Measurements from ENCODE around the gene ICAM1. TPM values are rescaled to one million over a fixed set of nuclear protein-coding genes. Genes with fewer than 3 reads are reported as not detected.

The ICAM1 gene
- total and polyA plus RNA-seq, 2 of the 13 experiments (the other 11 are each of a cell fraction or from before 2014, with no cell fraction given) = 37.9 to 98.4 TPM

DNA sequence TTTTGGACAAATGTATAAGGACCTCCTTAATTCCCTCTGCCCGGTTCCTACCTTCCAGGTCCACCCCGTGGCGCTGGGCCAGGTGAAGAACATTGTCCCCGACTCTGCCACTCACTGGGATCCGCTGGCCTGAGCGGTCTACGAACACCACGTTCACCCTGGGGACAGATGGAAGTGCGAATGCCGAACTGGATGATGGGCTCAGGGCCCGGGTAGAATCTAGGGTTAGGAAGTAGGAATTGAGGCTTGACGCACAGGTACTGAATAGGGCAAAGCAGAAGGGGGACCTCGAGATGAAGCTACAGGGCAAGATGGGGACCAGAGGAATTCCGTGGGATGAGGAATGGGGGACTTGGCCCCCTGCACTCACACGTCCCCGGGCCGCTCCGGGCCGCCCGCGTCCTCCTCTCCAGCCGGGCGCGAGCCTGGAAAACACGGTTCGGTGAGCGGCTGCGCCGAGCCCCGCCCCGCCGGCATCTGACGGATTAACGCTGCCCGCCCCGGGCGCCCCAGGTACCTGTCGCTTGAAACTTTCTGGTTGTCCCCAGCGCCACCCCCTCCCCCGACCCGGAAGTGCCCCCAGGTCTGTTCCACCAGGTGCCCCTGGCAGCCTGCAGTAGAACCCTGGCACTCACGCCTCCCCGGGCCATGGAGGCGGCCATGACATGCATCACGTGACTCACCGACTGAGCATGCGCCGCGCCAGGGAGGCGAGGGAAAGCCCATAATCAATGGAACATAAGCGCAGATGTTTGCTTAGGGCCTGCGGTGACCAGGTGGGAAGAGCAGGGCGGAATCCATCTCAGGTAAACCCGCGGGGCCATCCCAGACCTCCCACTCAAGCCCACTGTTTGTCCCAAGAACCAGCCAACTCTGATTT is 44.7 kb downstream of the ICAM1 start, which contains the start of gene FDX2 (continued):
- TF ChIP-seq RBM39 (IDR thresholded peaks at IDR 0.05; ENCODE audit: low read depth, low read length, poor library complexity, severe bottlenecking) (no peak), ZFP1 (CRISPR knock-in tag; IDR thresholded peaks at IDR 0.05) (0 out of 2 replicates have a peak, but pooled peaks have one; percentile 31)

DNA sequence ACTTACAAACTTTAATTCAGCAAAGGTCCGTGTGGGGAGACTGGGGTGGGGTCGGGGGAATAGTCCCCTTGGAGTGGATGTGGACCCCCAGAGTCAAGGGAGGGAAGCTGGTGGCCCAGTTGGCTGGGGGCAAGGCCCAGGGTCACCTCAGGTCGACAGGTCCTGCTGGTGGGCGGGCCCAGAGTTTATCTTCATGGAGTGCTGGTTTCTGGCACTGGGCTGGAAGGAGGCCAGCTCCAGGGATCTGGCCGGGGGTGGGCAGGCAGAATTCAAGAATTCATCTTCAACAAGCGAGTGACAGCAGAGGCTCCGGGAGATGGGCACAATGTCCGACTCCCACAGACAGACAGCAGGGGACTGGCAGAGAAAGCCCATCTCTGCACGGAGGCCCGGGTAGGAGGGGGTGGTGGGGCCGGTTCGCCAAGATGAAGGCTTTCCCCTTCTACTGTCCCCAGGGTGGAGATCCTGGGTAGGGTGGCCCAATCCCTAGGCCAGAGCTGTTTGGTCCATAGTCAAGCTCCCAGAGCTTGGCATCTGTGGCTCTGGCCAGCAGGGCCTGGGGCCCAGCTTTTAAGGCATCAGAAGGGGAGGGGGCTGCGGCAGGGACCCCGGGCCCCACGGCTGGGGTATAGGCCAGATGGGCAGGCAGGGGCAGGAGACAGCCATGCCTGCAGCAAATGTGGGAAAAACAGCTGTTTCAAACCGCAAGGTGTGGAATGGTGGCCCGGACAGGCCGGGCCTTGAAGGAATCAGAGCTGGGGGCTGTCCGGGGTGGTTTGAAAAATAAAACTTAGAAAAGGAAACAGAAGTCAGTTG is 45.5 kb downstream of the ICAM1 start:
- Histone ChIP-seq H3K4me3 (replicated peaks in 1 of 3; ENCODE audit: insufficient read depth in 1 of 3, low read depth in 2 of 3, low read length in 3 of 3) (no peak overlapping the region; a peak in 1 of 6 replicates), H3K9ac (ENCODE audit: insufficient read depth, low read depth, low read length) (no peak overlapping the region)
- POLR2A ChIA-PET = interaction anchor here (1.3 to 5.1 kb wide), 4 partner anchors 16 to 64 kb away, joined by 3 to 24 read pairs (median 4); partner anchors contain the start of genes ICAM4, RAVER1 and TYK2
- peak; percentile 3; the same call in 1 of the 2 replicates for TF ChIP-seq HIVEP1 (CRISPR knock-in tag; IDR thresholded peaks at IDR 0.05)
- TF ChIP-seq, protein P1, sequence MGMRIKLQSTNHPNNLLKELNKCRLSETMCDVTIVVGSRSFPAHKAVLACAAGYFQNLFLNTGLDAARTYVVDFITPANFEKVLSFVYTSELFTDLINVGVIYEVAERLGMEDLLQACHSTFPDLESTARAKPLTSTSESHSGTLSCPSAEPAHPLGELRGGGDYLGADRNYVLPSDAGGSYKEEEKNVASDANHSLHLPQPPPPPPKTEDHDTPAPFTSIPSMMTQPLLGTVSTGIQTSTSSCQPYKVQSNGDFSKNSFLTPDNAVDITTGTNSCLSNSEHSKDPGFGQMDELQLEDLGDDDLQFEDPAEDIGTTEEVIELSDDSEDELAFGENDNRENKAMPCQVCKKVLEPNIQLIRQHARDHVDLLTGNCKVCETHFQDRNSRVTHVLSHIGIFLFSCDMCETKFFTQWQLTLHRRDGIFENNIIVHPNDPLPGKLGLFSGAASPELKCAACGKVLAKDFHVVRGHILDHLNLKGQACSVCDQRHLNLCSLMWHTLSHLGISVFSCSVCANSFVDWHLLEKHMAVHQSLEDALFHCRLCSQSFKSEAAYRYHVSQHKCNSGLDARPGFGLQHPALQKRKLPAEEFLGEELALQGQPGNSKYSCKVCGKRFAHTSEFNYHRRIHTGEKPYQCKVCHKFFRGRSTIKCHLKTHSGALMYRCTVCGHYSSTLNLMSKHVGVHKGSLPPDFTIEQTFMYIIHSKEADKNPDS (CRISPR knock-in tag; IDR thresholded peaks at IDR 0.05) = no peak
- TF ChIP-seq FOSL2 (CRISPR knock-in tag; IDR thresholded peaks at IDR 0.05) = no peak
- TF ChIP-seq, protein P2, sequence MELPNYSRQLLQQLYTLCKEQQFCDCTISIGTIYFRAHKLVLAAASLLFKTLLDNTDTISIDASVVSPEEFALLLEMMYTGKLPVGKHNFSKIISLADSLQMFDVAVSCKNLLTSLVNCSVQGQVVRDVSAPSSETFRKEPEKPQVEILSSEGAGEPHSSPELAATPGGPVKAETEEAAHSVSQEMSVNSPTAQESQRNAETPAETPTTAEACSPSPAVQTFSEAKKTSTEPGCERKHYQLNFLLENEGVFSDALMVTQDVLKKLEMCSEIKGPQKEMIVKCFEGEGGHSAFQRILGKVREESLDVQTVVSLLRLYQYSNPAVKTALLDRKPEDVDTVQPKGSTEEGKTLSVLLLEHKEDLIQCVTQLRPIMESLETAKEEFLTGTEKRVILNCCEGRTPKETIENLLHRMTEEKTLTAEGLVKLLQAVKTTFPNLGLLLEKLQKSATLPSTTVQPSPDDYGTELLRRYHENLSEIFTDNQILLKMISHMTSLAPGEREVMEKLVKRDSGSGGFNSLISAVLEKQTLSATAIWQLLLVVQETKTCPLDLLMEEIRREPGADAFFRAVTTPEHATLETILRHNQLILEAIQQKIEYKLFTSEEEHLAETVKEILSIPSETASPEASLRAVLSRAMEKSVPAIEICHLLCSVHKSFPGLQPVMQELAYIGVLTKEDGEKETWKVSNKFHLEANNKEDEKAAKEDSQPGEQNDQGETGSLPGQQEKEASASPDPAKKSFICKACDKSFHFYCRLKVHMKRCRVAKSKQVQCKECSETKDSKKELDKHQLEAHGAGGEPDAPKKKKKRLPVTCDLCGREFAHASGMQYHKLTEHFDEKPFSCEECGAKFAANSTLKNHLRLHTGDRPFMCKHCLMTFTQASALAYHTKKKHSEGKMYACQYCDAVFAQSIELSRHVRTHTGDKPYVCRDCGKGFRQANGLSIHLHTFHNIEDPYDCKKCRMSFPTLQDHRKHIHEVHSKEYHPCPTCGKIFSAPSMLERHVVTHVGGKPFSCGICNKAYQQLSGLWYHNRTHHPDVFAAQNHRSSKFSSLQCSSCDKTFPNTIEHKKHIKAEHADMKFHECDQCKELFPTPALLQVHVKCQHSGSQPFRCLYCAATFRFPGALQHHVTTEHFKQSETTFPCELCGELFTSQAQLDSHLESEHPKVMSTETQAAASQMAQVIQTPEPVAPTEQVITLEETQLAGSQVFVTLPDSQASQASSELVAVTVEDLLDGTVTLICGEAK (IDR thresholded peaks at IDR 0.05) = no peak
- TF ChIP-seq, protein P2 (CRISPR knock-in tag; IDR thresholded peaks at IDR 0.05) = no peak
- TF ChIP-seq PHF20 (CRISPR knock-in tag; IDR thresholded peaks at IDR 0.05) = no peak

More for the DNA sequence above, 45.5 kb downstream of the ICAM1 start:
- H3K4me2 ChIP-seq (ENCODE audit: low read depth, low read length) = peak overlapping the region; percentile 88; the same call in 1 of the 2 replicates
- CTCF ChIA-PET (ENCODE audit: low intra/inter-chr PET ratio, low total read pairs) = no interaction called here
- FAIRE-seq (no peak), DNase-seq (ENCODE audit: low spot score) (no peak), ATAC-seq (peak; percentile 15)
- no peaks in the 10 kb centered on the region for H3K9me3 ChIP-seq (ENCODE audit: low read length)
- H3K4me1 ChIP-seq (ENCODE audit: insufficient read depth, low read length) = peaks cover 17% of the 10 kb centered on the region
- H4K20me1 ChIP-seq (ENCODE audit: insufficient read depth, low read length) = no peaks in the 10 kb centered on the region; the same call in 1 of the 2 replicates
- intact Hi-C loops (cut with micrococcal nuclease; ENCODE audit: unreplicated experiment) = no loop called here
- no peak overlapping the region for H2AFZ ChIP-seq (ENCODE audit: low read length)
- WGBS (ENCODE audit: low lambda C conversion rate) = 88% methylated on average over 16 of the region's 19 CpGs
- no peaks in the 10 kb centered on the region; a peak in 1 of 5 replicates for H3K27me3 ChIP-seq (ENCODE audit: control insufficient read depth in 1 of 2, insufficient read depth in 2 of 2, low read length in 2 of 2)
- H3K27ac ChIP-seq (ENCODE audit: extremely low read length, insufficient read depth, low read length) = no peak overlapping the region
- BruUV-seq (replicated peaks) = TSS peak; percentile 33
- H3K79me2 ChIP-seq (ENCODE audit: insufficient read depth, low read length) = peaks cover 5% of the 10 kb centered on the region
- in situ Hi-C loops (cut with HindIII; ENCODE audit: extremely low pct_ligation_motif_present, low pct_unique_long_range_greater_than_20kb) = no loop called here
- peaks cover 13 to 35% of the 10 kb centered on the region in 2 experiments for H3K36me3 ChIP-seq (replicated peaks in 1 of 2; ENCODE audit: control insufficient read depth in 1 of 2, insufficient read depth in 2 of 2, low read length in 2 of 2)

All from HepG2 (cell line).